Osteoblast (primary cell): ENCODE measurements around the gene FBXO2. TPM values are rescaled to one million over a fixed set of nuclear protein-coding genes. Genes with fewer than 3 reads are reported as not detected.
A peak's percentile ranks its signal among the peaks of the same experiment; 100 is the strongest.

Experiments
- DNase-seq: peaks from one replicate; pipeline ENCODE4 v3.0.0; 2011; ENCODE audit warnings: low spot score, mixed read lengths; ENCODE audit not compliant: insufficient read length; ENCODE audit errors: missing footprints
- H2AFZ ChIP-seq: 2 replicates; pipeline ENCODE4 v1.6.0; 2011; ENCODE audit warnings: mild to moderate bottlenecking, low read length
- H3K27ac ChIP-seq: 2 replicates; pipeline ENCODE4 v1.5.1; 2011; ENCODE audit warnings: mild to moderate bottlenecking, low read depth, low read length, moderate library complexity
- H3K27me3 ChIP-seq: 2 replicates; pipeline ENCODE4 v1.6.0; 2012; ENCODE audit warnings: mild to moderate bottlenecking, control low read depth, inconsistent platforms, low read length, moderate library complexity; ENCODE audit not compliant: insufficient read depth
- H3K36me3 ChIP-seq: 2 replicates; pipeline ENCODE4 v1.5.1; 2011; ENCODE audit warnings: mild to moderate bottlenecking, low read length, control low read depth, moderate library complexity; ENCODE audit not compliant: insufficient read depth
- H3K4me1 ChIP-seq: 2 replicates; pipeline ENCODE4 v1.5.1; 2011; ENCODE audit warnings: mild to moderate bottlenecking, low read length, control low read depth, moderate library complexity; ENCODE audit not compliant: insufficient read depth
- H3K4me2 ChIP-seq: 2 replicates; pipeline ENCODE4 v1.6.0; 2011; ENCODE audit warnings: mild to moderate bottlenecking, low read length; ENCODE audit not compliant: insufficient read depth
- H3K4me3 ChIP-seq: fragments of 200-600 bp; sonication (generic); 3 replicates; pipeline ENCODE4 v1.5.1; 2012; ENCODE audit warnings: mild to moderate bottlenecking, low read length, inconsistent platforms; ENCODE audit not compliant: insufficient read depth
- H3K79me2 ChIP-seq: 2 replicates; pipeline ENCODE4 v1.6.0; 2012; ENCODE audit warnings: mild to moderate bottlenecking, low read length, control low read depth, inconsistent platforms; ENCODE audit not compliant: insufficient read depth
- H3K9me3 ChIP-seq: 2 replicates; pipeline ENCODE4 v1.5.1; 2011; ENCODE audit warnings: low read depth, low read length, control low read depth
- H4K20me1 ChIP-seq: 2 replicates; pipeline ENCODE4 v1.6.0; 2012; ENCODE audit warnings: mild to moderate bottlenecking, low read length, control low read depth; ENCODE audit not compliant: insufficient read depth
- CTCF ChIP-seq: IDR thresholded peaks from 2 replicates; pipeline ENCODE4 v1.5.1; 2011; ENCODE audit warnings: mild to moderate bottlenecking, low read depth, low read length, moderate library complexity; ENCODE audit errors: extremely low read depth
- total RNA-seq: library from RNA; depleted of rRNA; stranded (reverse); fragments of >200 nt; gene quantifications from 2 replicates; pipeline ENCODE4 v1.2.3, GENCODE V29; 2012

Gene FBXO2
- total RNA-seq, 1 donor, result 0.36 TPM

- peaks cover 20% of the 10 kb centered on the region for H3K36me3 ChIP-seq
- no peaks in the 10 kb centered on the region for H3K4me1 ChIP-seq
- H3K79me2 ChIP-seq, result no peaks in the 10 kb centered on the region
- peak; percentile 67 for DNase-seq
- H3K27ac ChIP-seq, result no peak overlapping the region
- no peak overlapping the region for H3K4me3 ChIP-seq
- no peak for TF ChIP-seq CTCF
- H4K20me1 ChIP-seq, result peaks cover 4% of the 10 kb centered on the region
- no peak overlapping the region for H2AFZ ChIP-seq
- no peaks in the 10 kb centered on the region for H3K9me3 ChIP-seq
- no peak overlapping the region for H3K4me2 ChIP-seq
- no peaks in the 10 kb centered on the region for H3K27me3 ChIP-seq
These were observed 20.3 kb upstream of the FBXO2 start for GRCh38 chr1:11674488-11674887.

GRCh38 chr1:11673089-11673769, 19.0 kb upstream of the FBXO2 start:
- H3K4me2 ChIP-seq, result no peak overlapping the region
- H3K36me3 ChIP-seq, result peaks cover 20% of the 10 kb centered on the region
- TF ChIP-seq CTCF, result no peak
- peaks cover 4% of the 10 kb centered on the region for H4K20me1 ChIP-seq
- H3K27ac ChIP-seq, result no peak overlapping the region
- no peak overlapping the region for H2AFZ ChIP-seq
- H3K27me3 ChIP-seq, result no peaks in the 10 kb centered on the region
- DNase-seq, result peak; percentile 52
- no peak overlapping the region for H3K4me3 ChIP-seq
- no peaks in the 10 kb centered on the region for H3K4me1 ChIP-seq
- H3K79me2 ChIP-seq, result no peaks in the 10 kb centered on the region
- H3K9me3 ChIP-seq, result no peaks in the 10 kb centered on the region

- no peaks in the 10 kb centered on the region for H3K79me2 ChIP-seq
- no peak overlapping the region for H3K4me3 ChIP-seq
- no peak overlapping the region for H3K27ac ChIP-seq
- no peak for TF ChIP-seq CTCF
- no peak overlapping the region for H2AFZ ChIP-seq
- DNase-seq, result peak; percentile 69
- H3K4me2 ChIP-seq, result no peak overlapping the region
- peaks cover 5% of the 10 kb centered on the region for H3K4me1 ChIP-seq
- H3K27me3 ChIP-seq, result no peaks in the 10 kb centered on the region
- H3K36me3 ChIP-seq, result peaks cover 17% of the 10 kb centered on the region
- H4K20me1 ChIP-seq, result peaks cover 7% of the 10 kb centered on the region
- H3K9me3 ChIP-seq, result no peaks in the 10 kb centered on the region
These were observed 17.5 kb upstream of the FBXO2 start for GRCh38 chr1:11671544-11672286.

GRCh38 chr1:11671205-11671543, 16.9 kb upstream of the FBXO2 start:
- H3K9me3 ChIP-seq, result no peaks in the 10 kb centered on the region
- peaks cover 7% of the 10 kb centered on the region for H4K20me1 ChIP-seq
- no peaks in the 10 kb centered on the region for H3K27me3 ChIP-seq
- no peak overlapping the region for H3K4me3 ChIP-seq
- no peak overlapping the region for H2AFZ ChIP-seq
- peaks cover 17% of the 10 kb centered on the region for H3K36me3 ChIP-seq
- TF ChIP-seq CTCF, result no peak
- H3K4me1 ChIP-seq, result peaks cover 5% of the 10 kb centered on the region
- no peak overlapping the region for H3K27ac ChIP-seq
- peak; percentile 31 for DNase-seq
- H3K4me2 ChIP-seq, result no peak overlapping the region
- no peaks in the 10 kb centered on the region for H3K79me2 ChIP-seq
